Right lobe of liver (tissue), 4 donors: ENCODE results near the gene GHR.

Experiments used
- POLR2A ChIP-seq: fragments of 450-650 bp; IDR thresholded peaks from one replicate; pipeline ENCODE4 v1.6.1; 2017; ENCODE audit warnings: antibody characterized with exemption, mild to moderate bottlenecking
- TF ChIP-seq, protein P1 (sequence below), 4 donors: fragments of 200-600 bp in 3 of 4; fragments of 450-650 bp in 1 of 4; IDR thresholded peaks; one replicate each; pipeline versions ENCODE4 v1.5.1 to v1.8.0; 2016 to 2022; ENCODE audit warnings: antibody characterized with exemption in 4 of 4, mild to moderate bottlenecking in 2 of 4
- donor health status: DM: no; HTN: no; CAD: no.
- donor health status: DM: no; HTN: no; CAD: no.
- donor health status: DM: no; HTN: yes; CAD: no.

DNA sequence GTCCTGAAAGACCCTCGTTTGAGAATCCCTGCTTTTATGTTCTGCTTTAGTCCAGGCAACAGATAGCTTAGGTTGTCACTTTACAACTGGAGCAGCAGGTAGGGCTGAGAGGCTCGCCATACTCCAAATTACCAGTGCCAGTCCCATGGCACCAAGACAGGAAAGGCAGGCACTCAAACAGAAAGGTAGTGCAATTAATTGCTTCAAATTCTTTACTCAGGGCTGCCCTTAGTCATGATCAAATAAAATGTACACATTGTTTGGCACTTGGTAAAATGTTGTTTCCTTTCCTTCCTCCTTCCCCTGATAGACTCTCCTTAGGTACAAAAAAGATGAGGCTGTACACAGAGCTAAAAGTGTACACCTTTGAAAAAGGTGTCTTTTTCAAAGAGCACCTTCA lies 217.6 kb downstream of the GHR start:
- TF ChIP-seq, protein P1, sequence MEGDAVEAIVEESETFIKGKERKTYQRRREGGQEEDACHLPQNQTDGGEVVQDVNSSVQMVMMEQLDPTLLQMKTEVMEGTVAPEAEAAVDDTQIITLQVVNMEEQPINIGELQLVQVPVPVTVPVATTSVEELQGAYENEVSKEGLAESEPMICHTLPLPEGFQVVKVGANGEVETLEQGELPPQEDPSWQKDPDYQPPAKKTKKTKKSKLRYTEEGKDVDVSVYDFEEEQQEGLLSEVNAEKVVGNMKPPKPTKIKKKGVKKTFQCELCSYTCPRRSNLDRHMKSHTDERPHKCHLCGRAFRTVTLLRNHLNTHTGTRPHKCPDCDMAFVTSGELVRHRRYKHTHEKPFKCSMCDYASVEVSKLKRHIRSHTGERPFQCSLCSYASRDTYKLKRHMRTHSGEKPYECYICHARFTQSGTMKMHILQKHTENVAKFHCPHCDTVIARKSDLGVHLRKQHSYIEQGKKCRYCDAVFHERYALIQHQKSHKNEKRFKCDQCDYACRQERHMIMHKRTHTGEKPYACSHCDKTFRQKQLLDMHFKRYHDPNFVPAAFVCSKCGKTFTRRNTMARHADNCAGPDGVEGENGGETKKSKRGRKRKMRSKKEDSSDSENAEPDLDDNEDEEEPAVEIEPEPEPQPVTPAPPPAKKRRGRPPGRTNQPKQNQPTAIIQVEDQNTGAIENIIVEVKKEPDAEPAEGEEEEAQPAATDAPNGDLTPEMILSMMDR (IDR thresholded peaks at IDR 0.05), result no peak
- TF ChIP-seq POLR2A, result no peak
